NOMO-1 treated with dmso at 0.1 percent for 144 hours (cell line): Measurements from ENCODE around the gene IL2RA.

Source experiments
- DNase-seq: peaks from one replicate; lab custom pipeline; 2025; ENCODE audit not compliant: unreplicated experiment; lab: John Stamatoyannopoulos, UW

Gene IL2RA

DNA sequence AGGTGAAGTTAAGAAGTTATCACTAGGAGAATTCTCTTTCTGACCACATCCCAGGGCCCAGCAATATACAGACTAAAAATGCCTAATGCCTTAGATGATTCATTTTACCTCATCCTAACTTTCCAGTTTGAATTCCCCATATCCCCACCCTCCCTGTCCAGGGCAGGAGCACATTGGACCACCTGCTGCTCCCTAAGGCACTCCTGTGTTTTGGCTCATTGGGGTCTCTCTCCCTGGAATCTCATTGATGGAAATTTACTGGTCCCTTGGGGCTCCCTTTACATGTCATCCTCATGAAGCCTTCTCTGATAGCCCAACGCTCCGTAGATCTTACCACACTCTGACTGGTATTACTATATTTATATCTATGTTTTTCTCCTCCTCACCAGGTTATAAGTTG, 2.7 kb downstream of the IL2RA start:
- no peak for DNase-seq

DNA sequence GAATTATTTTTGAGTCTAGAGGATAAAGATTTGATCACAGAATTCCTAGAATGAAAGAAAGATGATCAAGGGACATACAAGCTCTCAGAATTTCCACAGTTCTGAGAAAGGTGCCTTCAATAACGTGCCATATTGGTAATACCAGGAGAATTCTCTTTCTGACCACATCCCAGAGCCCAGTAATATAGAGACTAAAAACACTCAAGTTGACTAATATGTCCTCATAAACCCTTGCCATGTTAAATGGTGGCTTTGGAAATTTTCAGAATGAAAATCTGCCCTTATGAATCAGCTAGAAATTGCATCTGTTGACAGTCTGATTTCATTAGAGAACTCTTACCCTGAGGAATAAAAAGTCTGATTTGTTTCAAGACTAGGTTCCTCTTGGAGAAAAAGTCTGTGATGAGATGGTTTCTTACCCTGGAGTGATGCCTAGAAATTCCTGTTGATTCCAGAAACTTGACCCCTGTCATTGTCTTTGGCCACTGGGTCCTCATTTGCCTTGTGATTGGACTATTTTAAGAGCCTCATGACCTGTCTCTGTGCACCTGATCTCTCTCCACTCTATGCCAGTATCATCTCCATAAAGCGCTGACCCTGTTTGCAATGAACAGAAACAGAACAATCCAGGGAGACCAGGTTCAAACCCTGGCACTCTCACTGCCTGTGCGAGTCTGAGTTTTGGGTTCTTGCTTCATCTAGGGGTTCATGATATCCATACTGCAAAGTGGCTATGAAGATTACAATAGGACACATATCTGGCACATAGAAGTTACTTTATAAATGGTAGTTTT, 3.3 kb downstream of the IL2RA start:
- no peak for DNase-seq

DNA sequence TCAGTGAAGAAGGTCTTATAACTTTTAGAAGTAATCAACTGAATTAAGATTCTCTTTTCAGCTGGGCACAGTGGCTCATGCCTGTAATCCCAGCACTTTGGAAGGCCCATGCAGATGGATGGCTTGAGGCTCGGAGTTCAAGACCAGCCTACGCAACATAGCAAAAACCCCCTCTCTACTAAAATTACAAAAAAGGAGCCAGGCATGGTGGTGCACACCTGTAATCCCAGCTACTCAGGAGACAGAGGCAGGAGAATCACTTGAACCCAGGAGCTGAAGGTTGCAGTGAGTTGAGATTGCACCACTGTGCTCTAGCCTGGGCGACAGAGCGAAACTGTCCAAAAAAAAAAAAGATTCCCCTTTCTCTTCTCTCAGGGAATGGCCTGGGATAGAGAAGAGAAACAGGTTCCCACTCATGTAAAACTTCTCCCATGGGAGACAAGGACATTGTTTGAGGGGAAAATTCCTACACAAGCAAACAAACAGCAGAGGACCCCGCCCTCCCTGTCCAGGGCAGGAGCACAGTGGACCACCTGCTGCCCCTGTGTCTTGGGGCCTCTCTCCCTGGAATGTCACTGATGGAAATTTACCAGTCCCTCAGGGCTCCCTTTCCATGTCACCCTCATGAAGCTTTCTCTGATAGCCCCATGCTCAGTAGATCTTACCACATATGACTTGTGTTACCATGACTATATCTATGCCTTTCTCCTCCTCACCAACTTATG, 5.6 kb downstream of the IL2RA start:
- DNase-seq, result no peak

DNA sequence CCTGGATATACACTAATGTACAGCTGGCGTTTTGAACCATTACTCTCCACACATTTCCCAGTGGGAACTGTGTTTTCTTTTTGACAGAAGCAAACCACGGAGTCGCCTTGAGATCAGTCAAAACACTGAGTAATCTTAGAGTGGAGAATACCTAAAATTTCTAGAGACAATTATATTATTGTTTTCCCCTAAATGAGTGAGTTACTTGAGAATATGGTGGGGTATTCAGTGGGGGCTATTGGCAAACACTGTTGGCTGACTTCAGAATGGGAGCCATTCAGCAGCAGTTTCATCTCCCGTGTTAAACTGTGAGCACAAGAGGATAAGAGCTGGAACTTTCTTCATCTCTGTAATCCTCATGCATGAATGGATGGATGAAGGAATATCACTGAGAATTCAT, 6.2 kb downstream of the IL2RA start:
- DNase-seq, result no peak

DNA sequence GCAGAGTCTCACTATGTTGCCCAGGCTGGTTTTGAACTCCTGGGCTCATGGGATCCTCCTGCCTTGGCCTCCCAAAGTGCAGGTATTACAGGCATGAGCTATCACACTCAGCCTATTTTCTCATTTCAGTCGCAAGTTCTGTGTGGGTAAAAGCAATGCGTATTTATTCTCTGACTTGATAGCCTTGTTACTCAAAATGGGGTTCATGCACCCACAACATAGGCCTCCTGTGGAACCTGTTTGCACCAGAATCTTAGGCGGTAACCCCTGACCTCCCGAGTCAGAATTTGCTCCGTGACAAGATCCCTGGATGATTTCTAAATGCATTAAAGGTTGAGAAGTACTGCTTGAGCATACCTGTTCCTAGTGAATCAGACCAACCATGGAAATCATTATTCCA, 7.3 kb downstream of the IL2RA start:
- DNase-seq, result no peak

DNA sequence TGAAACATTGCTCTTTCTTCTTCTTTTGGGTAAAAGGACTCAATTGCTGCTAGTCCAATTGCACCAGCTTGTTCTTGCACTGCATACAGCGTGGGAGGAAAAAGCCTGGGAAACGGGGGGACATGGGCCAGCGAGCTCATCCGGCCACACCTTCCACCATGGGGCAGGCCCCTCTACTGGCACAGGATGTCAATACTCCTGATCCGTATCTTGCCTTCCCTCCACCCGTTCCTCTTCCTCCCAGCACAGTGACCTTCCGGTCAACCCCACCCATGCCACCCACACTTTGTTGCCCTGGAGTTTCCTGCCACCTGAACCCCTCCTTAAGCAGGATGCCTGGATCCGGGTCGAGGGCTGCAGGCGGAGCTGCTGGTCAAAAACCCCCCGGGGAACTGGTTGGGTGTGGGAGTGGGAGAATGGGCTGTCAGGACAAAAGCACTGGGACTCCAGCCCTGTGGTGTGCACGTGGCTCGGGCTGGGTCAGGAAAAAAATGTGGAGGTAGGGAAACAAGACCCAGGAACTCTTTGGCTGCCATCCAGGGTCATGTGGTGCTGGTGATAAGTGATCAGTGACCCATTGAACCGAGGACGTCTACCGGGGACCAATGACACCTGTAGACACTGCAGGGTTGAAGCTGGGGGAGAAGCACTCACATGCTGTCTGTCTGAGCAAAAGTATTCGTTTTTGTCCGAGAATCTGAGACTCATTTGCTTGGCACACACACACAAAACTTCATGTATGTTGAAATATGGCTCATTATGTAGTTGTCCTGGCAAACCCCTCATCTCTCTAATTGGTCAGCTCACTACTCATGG, 8.1 kb downstream of the IL2RA start:
- DNase-seq, result no peak

DNA sequence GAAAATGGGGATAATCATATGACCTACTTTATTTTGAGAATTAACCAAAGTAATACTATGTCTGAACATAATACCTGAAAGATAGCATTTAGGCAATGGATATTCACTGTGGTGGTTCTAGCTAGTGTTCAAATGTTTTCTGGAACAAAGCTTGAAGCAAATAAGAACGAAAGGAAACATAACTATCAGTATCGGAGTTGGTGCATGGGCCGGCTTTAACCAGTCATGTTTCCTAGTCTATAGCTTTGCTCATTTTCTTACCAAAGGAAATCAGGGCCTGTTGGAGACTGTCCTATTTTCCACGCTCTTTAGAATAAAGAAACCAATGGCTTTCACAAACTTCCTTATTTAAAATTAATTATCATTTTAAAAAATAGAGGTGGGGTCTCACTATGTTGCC, 8.9 kb downstream of the IL2RA start:
- no peak for DNase-seq

DNA sequence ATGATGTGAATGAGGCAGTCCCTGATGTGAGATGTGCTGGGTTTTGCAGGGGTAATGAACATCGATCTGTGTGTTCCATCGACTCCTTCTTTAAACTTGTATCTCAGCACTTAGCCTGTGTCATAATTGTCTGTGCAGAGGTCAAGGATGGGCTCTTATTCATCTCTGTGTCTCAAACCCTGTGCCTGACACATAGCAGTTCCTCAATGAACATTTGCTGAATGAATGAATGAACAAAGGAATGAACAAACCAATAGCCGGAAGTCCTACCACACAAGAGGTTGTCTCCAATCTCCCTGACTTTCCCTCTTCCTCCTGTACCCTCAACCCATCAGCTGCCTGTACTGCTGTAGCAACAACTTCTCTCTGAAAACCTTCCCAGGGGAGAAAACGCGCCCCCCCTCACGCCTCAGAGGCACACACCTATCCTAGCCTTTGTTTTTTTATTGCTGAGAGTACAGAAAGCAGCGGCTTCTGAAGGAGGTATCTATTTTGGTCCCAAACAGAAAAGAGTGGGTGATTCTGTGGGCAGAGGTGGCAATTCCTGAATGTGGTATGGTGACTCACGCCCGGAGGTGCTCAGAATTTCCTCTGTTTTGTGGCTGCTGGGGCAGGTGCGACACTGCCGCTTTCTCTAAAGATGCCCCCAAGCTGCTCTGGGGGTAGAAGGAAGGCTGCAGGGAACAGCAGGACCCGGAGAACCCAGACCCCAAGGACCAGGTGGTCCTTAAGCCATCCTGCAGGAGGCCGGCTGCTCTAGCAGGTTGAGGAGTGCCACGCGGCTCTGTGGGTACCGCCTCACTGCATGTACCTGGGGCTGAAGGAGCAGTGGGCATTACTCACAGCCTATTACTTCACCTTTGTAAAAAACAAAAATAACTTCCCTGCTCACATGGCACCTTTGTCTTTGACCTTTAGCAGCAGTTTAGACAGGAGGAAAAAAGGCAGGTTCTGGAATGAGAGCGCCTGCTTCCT, 9.6 kb downstream of the IL2RA start:
- DNase-seq, result no peak

DNA sequence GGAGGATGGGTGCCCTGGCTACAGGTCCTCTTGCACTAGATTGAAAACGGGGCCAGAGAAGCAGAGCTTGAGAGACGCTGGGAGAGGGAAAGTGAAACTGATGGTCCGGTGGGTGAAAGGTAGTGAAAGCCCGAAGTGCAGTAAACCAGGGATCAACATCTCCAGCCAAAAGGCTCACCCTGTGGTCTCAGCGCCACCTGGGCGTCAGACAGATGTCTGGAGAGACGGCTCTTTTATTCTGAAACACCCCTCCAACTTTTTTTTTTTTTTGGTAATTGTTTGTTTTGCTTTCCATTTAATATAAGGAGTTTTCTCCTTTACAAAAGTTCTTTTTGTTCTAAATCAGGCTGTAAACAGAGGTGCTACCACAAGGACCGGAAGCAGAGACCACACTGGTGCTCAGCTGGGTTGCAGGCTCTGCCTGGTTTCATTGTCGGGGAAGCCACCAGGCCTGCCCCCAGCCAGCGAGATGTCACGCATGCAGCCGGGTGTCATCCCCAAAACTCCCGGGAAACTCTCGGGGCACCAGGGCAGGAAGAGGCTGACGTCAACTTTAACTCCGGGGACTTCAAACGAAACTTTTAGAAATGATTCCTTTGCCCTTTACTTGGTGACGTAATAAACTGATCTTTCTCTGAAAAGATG, 11.2 kb downstream of the IL2RA start:
- DNase-seq, result peak; percentile 27

DNA sequence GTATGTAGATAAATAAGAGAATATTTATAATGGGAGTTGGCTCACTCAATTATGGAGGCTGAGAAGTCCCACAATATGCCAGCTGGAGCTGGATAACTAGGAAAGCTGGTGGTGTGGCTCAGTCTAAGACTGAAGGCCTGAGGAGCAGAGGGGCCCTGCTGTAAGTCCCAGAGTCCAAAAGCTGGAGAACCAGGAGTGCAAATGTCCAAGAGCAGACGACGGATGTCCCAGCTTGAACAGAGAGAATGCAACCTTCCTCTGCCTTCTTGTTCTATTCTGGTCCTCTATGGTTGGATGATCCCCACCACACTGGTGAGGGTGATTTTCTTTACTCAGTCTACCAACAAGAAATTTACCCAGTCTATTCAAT, 13.2 kb downstream of the IL2RA start:
- DNase-seq, result no peak

DNA sequence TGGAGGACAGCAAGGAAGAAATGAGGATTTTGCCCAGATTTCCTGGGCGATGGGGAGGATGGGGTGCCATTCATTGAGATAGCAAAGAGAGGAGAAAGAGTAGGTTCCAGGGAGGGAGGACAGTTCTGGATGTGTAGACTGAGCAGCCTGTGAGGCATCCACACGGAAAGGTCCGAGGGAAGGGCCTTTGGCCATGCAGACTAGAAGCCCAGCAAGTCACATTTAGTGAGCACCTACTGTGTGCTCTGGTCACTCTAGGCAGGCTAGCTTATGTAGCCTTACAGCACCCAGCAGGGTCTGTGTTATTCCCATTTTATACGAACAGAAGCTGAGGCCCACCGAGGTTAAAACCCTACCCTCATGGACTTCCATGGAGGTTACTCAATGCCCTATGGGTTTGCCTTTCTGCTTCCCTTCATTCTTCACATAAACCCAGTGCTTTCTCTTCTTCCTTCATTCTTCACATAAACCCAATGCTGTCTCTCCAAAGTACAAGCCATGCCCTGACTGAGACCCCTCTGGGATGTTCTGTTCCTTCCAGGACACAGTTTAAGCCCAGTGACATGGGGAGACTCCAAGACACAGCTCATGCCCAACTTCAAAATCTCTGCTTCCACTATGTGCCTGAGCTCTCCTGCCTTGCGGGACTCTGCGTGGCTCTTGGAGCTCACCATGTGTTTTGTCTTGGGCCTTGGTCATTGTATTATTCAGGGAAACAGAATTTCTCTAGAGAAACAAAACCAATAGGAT, 13.7 kb downstream of the IL2RA start:
- no peak for DNase-seq

DNA sequence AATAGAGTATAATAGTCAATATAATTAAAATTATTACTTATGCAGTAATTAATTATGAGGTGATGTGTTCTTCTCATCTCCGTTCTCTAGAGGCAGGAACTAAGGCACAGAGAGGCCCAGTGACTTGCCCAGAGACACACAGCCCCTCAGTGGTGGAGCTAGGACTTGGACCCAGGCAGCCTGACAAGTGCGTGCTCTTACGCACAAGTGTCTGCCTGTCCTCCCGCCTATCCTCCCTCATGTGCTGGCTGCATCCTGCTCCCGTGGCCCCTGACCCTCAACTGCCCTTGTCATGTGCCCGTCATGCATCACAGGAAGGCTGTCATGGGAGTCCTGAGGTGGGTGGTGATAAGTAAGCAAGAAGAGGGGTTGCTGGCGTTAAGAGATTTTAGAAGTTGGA, 14.3 kb downstream of the IL2RA start:
- DNase-seq, result no peak

DNA sequence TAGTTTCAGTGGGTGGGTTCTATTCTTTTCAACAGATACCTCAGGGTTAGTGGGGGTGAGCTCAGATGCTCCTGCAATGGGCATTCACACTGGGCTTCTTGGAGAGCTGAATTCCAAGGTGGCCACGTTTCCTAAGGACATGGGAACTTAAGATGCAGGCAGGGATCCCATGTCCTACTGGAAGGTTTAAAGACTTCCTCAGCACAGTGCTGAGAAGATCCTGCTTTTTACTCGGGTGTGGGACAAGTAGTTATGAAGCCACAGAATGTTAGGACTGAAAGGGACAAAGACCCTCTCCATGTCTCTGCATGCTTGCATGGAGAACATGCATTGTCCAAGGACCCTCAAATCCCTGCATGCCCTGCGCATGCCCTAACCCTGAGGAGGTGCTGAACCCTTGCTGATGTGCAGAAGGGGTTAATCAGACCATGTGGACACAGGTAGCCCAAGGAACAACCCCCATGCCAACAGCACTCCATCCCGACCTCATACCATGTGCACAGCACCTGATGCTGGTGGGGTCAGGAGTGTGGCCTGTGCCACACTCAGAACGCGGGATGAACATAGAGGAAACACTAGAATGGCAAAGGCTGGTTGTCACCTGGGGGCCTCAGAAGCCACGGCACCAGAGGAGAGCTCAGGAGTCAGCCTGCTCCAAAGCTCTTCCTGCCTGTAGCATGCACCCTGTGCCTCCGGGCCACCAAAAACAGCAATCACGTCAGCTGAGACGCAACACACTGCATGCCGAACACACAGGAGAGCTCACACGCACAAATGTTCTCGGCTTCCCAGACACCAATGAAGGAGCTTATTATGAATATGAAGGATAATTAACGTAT, 15.2 kb downstream of the IL2RA start:
- DNase-seq, result no peak

DNA sequence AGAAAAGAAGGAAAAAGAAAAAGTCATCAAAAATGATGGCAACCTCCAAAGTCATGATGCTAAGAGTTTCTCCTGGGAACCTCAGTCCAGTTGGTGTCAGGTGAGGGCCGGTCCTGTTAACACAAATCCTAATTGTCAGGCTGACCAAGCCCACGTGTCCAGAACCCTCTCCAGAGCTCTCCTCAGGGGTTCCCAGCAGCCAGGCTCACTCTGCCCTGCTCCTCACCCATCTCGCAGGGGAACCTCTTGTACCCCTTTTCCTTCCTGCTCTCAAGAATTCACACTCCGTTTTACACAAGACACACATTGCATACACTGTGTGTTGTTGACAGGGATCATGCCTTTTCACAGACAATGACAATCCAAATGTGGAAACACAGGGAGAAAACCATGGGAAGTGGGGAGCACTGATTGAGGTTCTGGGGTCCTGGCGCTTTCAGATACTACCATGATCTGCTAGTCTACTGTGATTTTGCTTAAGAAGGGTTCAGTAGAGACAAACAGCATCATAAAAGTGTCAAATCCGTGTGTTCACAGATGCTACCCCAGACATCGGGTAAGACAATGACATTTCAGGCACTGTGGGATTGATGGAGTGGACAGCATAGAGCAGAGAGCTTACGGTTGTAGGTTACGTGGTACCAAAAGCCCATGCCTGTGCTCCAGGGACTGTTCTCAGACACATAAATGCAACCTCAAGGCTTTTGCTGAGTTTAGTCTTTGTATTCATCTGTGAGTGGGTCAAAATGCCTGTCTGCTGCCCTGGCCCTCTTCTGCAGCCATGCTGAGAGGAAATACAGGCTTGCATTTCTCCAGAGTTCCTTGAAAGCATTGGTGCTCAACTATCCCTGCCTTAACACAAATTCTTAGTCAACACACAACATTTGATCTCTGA, 16.0 kb downstream of the IL2RA start:
- no peak for DNase-seq

DNA sequence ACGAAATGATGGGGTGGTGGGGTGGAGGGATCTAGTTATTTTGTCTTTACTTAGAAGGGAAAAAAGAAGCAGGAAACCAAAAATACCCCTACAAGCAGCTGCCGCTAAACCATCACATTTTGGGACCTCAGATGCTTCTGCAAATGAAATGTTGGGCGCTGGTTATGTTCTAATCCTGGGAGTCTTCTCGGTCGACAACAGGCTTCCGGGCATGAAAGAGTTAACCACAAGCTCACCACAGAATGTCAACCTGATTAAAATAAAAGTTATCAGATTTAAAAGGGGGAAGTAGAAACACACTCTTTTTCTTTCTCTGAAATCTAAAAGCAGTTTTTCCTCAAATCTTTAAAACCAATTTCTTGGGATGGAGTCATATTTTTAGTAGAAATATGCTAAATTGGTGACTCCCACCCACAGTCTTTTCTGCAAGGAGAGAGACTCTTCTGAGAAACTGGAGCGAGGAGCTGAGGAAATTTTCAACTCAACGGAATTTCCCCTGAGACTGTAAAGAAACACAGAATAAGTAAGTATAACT, 16.8 kb downstream of the IL2RA start:
- DNase-seq, result no peak

DNA sequence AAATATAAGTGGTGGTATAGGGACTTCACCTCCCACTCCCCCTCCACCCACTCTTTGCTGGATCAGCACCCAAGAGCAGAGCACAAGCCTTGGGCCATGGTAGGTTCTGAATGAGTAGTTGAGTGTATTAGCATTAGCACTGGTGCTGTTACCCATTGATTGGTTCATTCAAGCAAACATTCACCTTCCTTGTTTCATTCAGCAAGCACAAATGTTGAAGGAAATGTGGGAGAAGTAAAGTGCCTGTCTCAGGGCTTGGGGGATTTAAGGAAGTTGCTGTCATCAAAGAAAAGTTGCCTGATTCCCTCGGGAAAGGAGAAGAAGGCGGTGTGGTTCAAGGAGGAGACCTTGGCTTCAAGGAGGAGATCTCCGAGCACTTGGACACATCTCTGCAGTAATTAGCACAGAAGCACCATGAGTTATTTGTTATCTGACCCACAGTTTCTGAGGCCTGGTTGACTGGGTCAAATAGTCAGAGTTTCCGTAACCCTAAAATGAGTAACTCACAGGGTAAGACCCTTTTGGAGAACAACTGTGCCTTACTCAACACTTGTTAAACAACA, 17.3 kb downstream of the IL2RA start:
- no peak for DNase-seq

DNA sequence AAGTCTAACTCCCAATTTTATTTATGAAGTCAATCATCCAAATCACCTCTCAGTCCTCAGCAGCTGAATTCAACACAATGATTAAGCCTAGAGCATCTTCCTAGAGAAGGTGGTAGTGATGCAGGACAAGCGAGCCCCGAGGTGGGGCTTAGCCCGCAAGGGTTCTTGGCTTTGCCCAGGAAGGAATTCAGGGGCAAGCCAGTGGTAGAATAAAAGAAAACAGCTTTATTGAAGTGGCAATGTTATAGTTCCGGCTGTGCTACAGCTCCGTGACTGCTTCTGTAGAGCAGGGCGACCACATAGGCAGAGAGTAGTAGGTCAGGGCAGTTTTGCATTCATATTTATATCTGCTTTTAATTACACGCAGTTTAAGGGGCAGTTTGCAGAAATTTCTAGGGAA, 18.1 kb downstream of the IL2RA start:
- no peak for DNase-seq
